H1 (cell line): ENCODE measurements around the gene C12orf75. TPM values are rescaled to one million over a fixed set of nuclear protein-coding genes. Genes with fewer than 3 reads are reported as not detected.

Experiments used
- CTCF ChIA-PET: fragments of 300-600 bp; sonication (Branson Sonifier 250); formaldehyde crosslinking; loops from one replicate; lab custom pipeline; 2021; ENCODE audit not compliant: partially characterized antibody; lab: Charles Lee
- POLR2A ChIA-PET: fragments of 300-600 bp; sonication (Branson Sonifier 250); formaldehyde crosslinking; loops from one replicate; lab custom pipeline; 2021; ENCODE audit warnings: inconsistent platforms; ENCODE audit not compliant: partially characterized antibody; lab: Charles Lee
- DNase-seq, 2 experiments: peaks; one replicate each; pipeline versions ENCODE4 v3.0.0 to v3.0.0-alpha.2; 2010 to 2022; ENCODE audit warnings: low spot score in 2 of 2, low read depth in 1 of 2, mixed read lengths in 1 of 2
- FAIRE-seq: peaks from 2 replicates; lab custom pipeline; 2011; peaks lifted over from hg19 to GRCh38; lab: Jason Lieb, UNC
- H2AFZ ChIP-seq: 2 replicates; pipeline ENCODE4 v1.8.1; 2012; ENCODE audit warnings: low read length, inconsistent platforms
- H2AK5ac ChIP-seq: 2 replicates; pipeline ENCODE4 v1.6.1; 2013; ENCODE audit warnings: low read depth, low read length
- H2BK120ac ChIP-seq: replicated peaks from 2 replicates; pipeline ENCODE3; 2013; ENCODE audit warnings: low read depth, low read length, inconsistent platforms
- H2BK12ac ChIP-seq: 2 replicates; pipeline ENCODE4 v1.6.1; 2013; ENCODE audit warnings: low read depth, low read length
- H2BK15ac ChIP-seq: 2 replicates; pipeline ENCODE4 v1.6.1; 2013; ENCODE audit warnings: low read length
- H2BK20ac ChIP-seq: 2 replicates; pipeline ENCODE4 v1.6.1; 2013; ENCODE audit warnings: low read length
- H2BK5ac ChIP-seq: 2 replicates; pipeline ENCODE4 v1.6.1; 2013; ENCODE audit warnings: low read depth, low read length
- H3K14ac ChIP-seq: 2 replicates; pipeline ENCODE4 v1.6.1; 2013; ENCODE audit warnings: inconsistent platforms; ENCODE audit not compliant: insufficient read length
- H3K18ac ChIP-seq: 2 replicates; pipeline ENCODE4 v1.6.1; 2013; ENCODE audit warnings: low read length; ENCODE audit errors: extremely low read depth
- H3K23ac ChIP-seq: 2 replicates; pipeline ENCODE4 v1.6.1; 2013; ENCODE audit warnings: inconsistent platforms; ENCODE audit not compliant: insufficient read length
- H3K23me2 ChIP-seq: 2 replicates; pipeline ENCODE4 v1.6.1; 2013; ENCODE audit warnings: low read depth, low read length
- H3K27ac ChIP-seq: 2 replicates; pipeline ENCODE4 v1.6.1; 2011; ENCODE audit warnings: low read depth, low read length, inconsistent platforms
- H3K27me3 ChIP-seq, 4 experiments: replicated peaks in 1 of 4; 1 replicate in 1 of 4; 2 replicates in 3 of 4; pipeline versions ENCODE4 v1.6.1 to v1.8.1; 2011 to 2013; ENCODE audit warnings: low read length in 3 of 4, mild to moderate bottlenecking in 3 of 4, inconsistent platforms in 2 of 4, mixed read lengths in 2 of 4, moderate library complexity in 1 of 4; ENCODE audit not compliant: control insufficient read depth in 3 of 4, insufficient read depth in 3 of 4; ENCODE audit errors: extremely low read depth in 1 of 4
- H3K36me3 ChIP-seq, 4 experiments: 2 replicates each; pipeline versions ENCODE4 v1.6.1 to v1.8.1; 2011 to 2013; ENCODE audit warnings: mild to moderate bottlenecking in 4 of 4, low read length in 3 of 4, moderate library complexity in 2 of 4, control low read depth in 1 of 4, inconsistent platforms in 1 of 4; ENCODE audit not compliant: insufficient read depth in 4 of 4, control insufficient read depth in 2 of 4
- H3K4ac ChIP-seq: replicated peaks from 2 replicates; pipeline ENCODE3; 2013; ENCODE audit warnings: low read length, low read depth, mixed read lengths, inconsistent platforms; ENCODE audit not compliant: insufficient read length
- H3K4me1 ChIP-seq, 4 experiments: replicated peaks in 1 of 4; 1 replicate in 1 of 4; 2 replicates in 3 of 4; pipeline versions ENCODE4 v1.6.1 to v1.8.1; 2011 to 2013; ENCODE audit warnings: low read length in 3 of 4, inconsistent platforms in 2 of 4, mixed read lengths in 1 of 4; ENCODE audit not compliant: insufficient read depth in 4 of 4, control insufficient read depth in 3 of 4
- H3K4me2 ChIP-seq, 2 experiments: 2 replicates each; pipeline versions ENCODE4 v1.6.1 to v1.8.1; 2011 to 2013; ENCODE audit warnings: low read depth in 2 of 2, low read length in 2 of 2, control low read depth in 1 of 2, inconsistent platforms in 1 of 2, mild to moderate bottlenecking in 1 of 2; ENCODE audit not compliant: insufficient read depth in 1 of 2
- H3K4me3 ChIP-seq, 4 experiments: fragments of 200-600, 300-600 bp in 1 of 4; sonication (generic), shearing (Covaris generic), sonication (Bioruptor Twin) in 1 of 4; 2 replicates each; pipeline versions ENCODE4 v1.5.1 to v1.8.1; 2011 to 2016; ENCODE audit warnings: low read length in 4 of 4, low read depth in 3 of 4, control low read depth in 2 of 4, inconsistent platforms in 2 of 4, mild to moderate bottlenecking in 2 of 4, mixed read lengths in 1 of 4, moderate library complexity in 1 of 4; ENCODE audit not compliant: insufficient read depth in 2 of 4; ENCODE audit errors: extremely low read depth in 1 of 4
- H3K56ac ChIP-seq: replicated peaks from 2 replicates; pipeline ENCODE3; 2013; ENCODE audit warnings: low read depth, mild to moderate bottlenecking, mixed read lengths, low read length, inconsistent platforms; ENCODE audit not compliant: insufficient read length
- H3K79me1 ChIP-seq: 2 replicates; pipeline ENCODE4 v1.6.1; 2013; ENCODE audit warnings: low read depth, low read length, control low read depth
- H3K79me2 ChIP-seq, 2 experiments: 2 replicates each; pipeline versions ENCODE4 v1.6.1 to v1.8.1; 2012 to 2013; ENCODE audit warnings: low read length in 2 of 2, mild to moderate bottlenecking in 2 of 2, inconsistent platforms in 1 of 2; ENCODE audit not compliant: insufficient read depth in 2 of 2, control insufficient read depth in 1 of 2
- H3K9ac ChIP-seq, 4 experiments: replicated peaks in 1 of 4; 1 replicate in 1 of 4; 2 replicates in 3 of 4; pipeline versions ENCODE4 v1.6.1 to v1.8.1; 2011 to 2013; ENCODE audit warnings: low read depth in 3 of 4, low read length in 3 of 4, control low read depth in 2 of 4, mild to moderate bottlenecking in 2 of 4, moderate library complexity in 2 of 4, inconsistent platforms in 1 of 4; ENCODE audit errors: extremely low read depth in 1 of 4
- H3K9me3 ChIP-seq, 2 experiments: 2 replicates each; pipeline versions ENCODE4 v1.6.1 to v1.8.1; 2012 to 2013; ENCODE audit warnings: mild to moderate bottlenecking in 2 of 2, moderate library complexity in 2 of 2, control low read depth in 1 of 2, inconsistent platforms in 1 of 2, low read depth in 1 of 2, low read length in 1 of 2, mixed read lengths in 1 of 2; ENCODE audit not compliant: insufficient read depth in 2 of 2
- H4K20me1 ChIP-seq, 2 experiments: replicated peaks in 1 of 2; 2 replicates each; pipeline versions ENCODE3 to v1.8.1; 2011 to 2013; ENCODE audit warnings: inconsistent platforms in 2 of 2, low read length in 2 of 2, mild to moderate bottlenecking in 1 of 2; ENCODE audit not compliant: insufficient read depth in 2 of 2, control insufficient read depth in 1 of 2
- H4K5ac ChIP-seq: 2 replicates; pipeline ENCODE4 v1.6.1; 2013; ENCODE audit warnings: low read length, low read depth, mixed read lengths, inconsistent platforms; ENCODE audit not compliant: insufficient read length
- H4K8ac ChIP-seq: 2 replicates; pipeline ENCODE4 v1.8.0; 2013; ENCODE audit warnings: mild to moderate bottlenecking, moderate library complexity, low read length, inconsistent platforms; ENCODE audit not compliant: insufficient read depth; ENCODE audit errors: extremely low read depth
- H4K91ac ChIP-seq: replicated peaks from 2 replicates; pipeline ENCODE3; 2013; ENCODE audit warnings: low read length, mixed read lengths, inconsistent platforms; ENCODE audit not compliant: insufficient read length
- RBBP5 ChIP-seq: IDR thresholded peaks from 2 replicates; pipeline ENCODE4 v1.7.1; 2012; ENCODE audit warnings: low read depth, mild to moderate bottlenecking, inconsistent platforms, low read length, moderate library complexity, borderline replicate concordance
- SIX5 ChIP-seq: IDR thresholded peaks from 2 replicates; pipeline ENCODE4 v1.6.1; 2011; ENCODE audit warnings: mild to moderate bottlenecking, low read depth, low read length
- TAF7 ChIP-seq: optimal IDR thresholded peaks from 2 replicates; pipeline ENCODE3; 2011; ENCODE audit warnings: low read depth, mild to moderate bottlenecking, inconsistent platforms, low read length, moderate library complexity, borderline replicate concordance
- TBP ChIP-seq: IDR thresholded peaks from 2 replicates; pipeline ENCODE4 v1.6.1; 2011; ENCODE audit warnings: low read depth, low read length, improper control_type of control experiment
- WGBS, 2 experiments: shearing (Covaris generic) in 1 of 2; methylation state at CpG; one replicate each; pipeline versions ENCODE4 v1.1.6 to v1.1.7; 2013 to 2015; ENCODE audit warnings: low lambda C conversion rate in 2 of 2, mixed read lengths in 2 of 2, inconsistent platforms in 1 of 2, low coverage in 1 of 2, missing lambda C conversion rate in 1 of 2; ENCODE audit not compliant: insufficient replicate concordance in 2 of 2, insufficient coverage in 1 of 2, insufficient read length in 1 of 2; ENCODE audit errors: extremely low coverage in 1 of 2, missing lambda C conversion rate in 1 of 2; 5-methylcytosine and 5-hydroxymethylcytosine counted together
- polyA plus RNA-seq, 7 experiments: library from polyadenylated mRNA; depleted of rRNA in 3 of 7; stranded (reverse) in 5 of 7; unstranded in 2 of 7; fragments of >200 nt in 5 of 7; fragments of 200-250 nt in 2 of 7; gene quantifications; 1 replicate in 5 of 7; 2 replicates in 1 of 7; 4 replicates in 1 of 7; pipeline versions ENCODE4 v1.2.1 to v1.2.3, GENCODE V29; 2011 to 2013; ENCODE audit warnings: missing spikeins in 2 of 7, mixed read lengths in 2 of 7
- total RNA-seq: library from RNA; stranded (reverse); fragmentation: NEBNext Ultra II Directional; extraction: Animal tissue kit (Norgen Biotek cat#: 25700); gene quantifications from 2 replicates; pipeline ENCODE4 v1.2.1, GENCODE V29; 2021

The C12orf75 gene
- total and polyA plus RNA-seq, 2 of the 8 experiments (the other 6 are each of a cell fraction or from before 2014, with no cell fraction given), result 26.4 to 41.2 TPM

DNA sequence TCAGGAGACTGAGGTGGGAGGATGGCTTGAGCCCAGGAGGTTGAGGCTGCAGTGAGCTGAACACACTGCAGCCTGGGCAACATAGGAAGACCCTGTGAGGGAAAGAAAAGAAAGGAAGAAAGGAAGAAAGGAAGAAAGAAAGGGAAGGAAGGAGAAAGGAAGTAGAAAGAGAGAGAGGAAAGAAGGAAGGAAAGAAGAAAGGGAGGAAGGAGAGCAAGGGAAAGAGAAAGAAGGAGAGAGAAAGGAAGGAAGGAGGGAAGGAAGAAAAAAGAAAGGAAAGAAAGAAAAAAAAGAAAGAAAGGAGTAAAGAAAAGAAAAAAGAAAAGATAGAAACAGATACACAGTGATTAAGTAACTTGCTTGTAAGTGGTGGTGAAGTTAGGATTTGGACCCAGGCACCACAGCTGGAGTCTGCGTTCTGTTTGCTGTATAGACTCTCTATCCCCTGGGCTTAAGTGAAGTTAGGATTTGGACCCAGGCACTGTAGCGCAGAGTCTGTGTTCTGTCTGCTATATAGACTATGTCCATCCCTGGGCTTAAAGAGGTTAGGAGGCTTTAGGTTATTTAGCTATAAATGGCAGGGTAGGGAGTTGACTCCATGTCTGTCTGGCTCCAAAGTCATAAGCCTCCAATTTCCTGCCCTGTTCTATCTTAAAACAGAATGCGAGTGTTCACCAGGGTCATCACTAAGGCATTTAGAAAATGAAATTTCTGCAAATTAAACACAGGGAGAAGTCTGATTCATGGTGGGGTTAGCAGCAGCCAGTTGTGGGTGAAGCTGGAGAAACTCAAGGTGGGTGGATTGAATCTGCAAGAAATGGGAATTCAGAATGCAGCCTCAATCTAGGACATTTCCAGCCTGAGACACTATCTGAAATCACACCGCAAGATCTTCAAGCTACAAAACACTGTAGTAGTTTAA lies 13.3 kb upstream of the C12orf75 start:
- H2BK5ac ChIP-seq, result no peak overlapping the region
- H3K27me3 ChIP-seq, result no peaks in the 10 kb centered on the region
- no peak overlapping the region for H3K4me2 ChIP-seq
- H3K4me3 ChIP-seq, result no peak overlapping the region
- H3K79me2 ChIP-seq, result no peaks in the 10 kb centered on the region
- no peak overlapping the region for H2BK12ac ChIP-seq
- no peak overlapping the region for H3K14ac ChIP-seq
- DNase-seq (no peak), FAIRE-seq (no peak)
- H3K9me3 ChIP-seq, result peaks cover 5 to 17% of the 10 kb centered on the region in 2 experiments; a peak in 1 of 4 replicates
- no peak overlapping the region for H4K91ac ChIP-seq
- no peak overlapping the region for H2AK5ac ChIP-seq
- no peaks in the 10 kb centered on the region for H3K79me1 ChIP-seq
- H3K23me2 ChIP-seq, result no peaks in the 10 kb centered on the region
- H3K4ac ChIP-seq, result no peak overlapping the region
- H4K5ac ChIP-seq, result no peak overlapping the region
- H2AFZ ChIP-seq, result no peak overlapping the region
- H3K56ac ChIP-seq, result no peak overlapping the region
- H2BK15ac ChIP-seq, result no peak overlapping the region
- H2BK20ac ChIP-seq, result no peak overlapping the region
- no peak overlapping the region for H3K18ac ChIP-seq
- 0 out of 8 replicates have a peak, but pooled peaks cover 0 to 2% (median 0%) of the 10 kb centered on the region in 4 experiments for H3K36me3 ChIP-seq
- ChIA-PET CTCF (interaction anchor here (0.6 kb wide), 1 partner anchor 260 kb away, joined by 3 read pairs; no protein-coding TSS in a partner anchor), POLR2A (interaction anchor here (1.3 kb wide), 1 partner anchor 14 kb away, joined by 3 read pairs; no protein-coding TSS in a partner anchor)
- H3K23ac ChIP-seq, result no peak overlapping the region
- peaks cover 0 to 2% (median 0%) of the 10 kb centered on the region in 4 experiments; a peak in 1 of 7 replicates for H3K4me1 ChIP-seq
- H4K8ac ChIP-seq, result no peak overlapping the region
- 96% methylated on average over 4 of the region's 4 CpGs; no CpG with 5 or more reads in 1 of the 2 experiments for WGBS, 2 experiments
- H3K27ac ChIP-seq, result no peak overlapping the region
- no peak overlapping the region for H3K9ac ChIP-seq
- no peaks in the 10 kb centered on the region for H4K20me1 ChIP-seq
- no peak overlapping the region for H2BK120ac ChIP-seq
- TF ChIP-seq SIX5, result no peak
- TF ChIP-seq TAF7, result no peak
- no peak for TF ChIP-seq TBP
- no peak for TF ChIP-seq RBBP5
